NCI-H1694 treated with DMSO at 0.1 percent for 48 hours (cell line): ENCODE results near the gene GNG14.
"Not testable (repeated sequence)": the region's sequence is repeated elsewhere in the genome, so short reads cannot be mapped to it uniquely, and the experiment has no call there.

Experiments
- DNase-seq: peaks from one replicate; lab custom pipeline; 2025; lab: John Stamatoyannopoulos, UW

Gene GNG14

DNA sequence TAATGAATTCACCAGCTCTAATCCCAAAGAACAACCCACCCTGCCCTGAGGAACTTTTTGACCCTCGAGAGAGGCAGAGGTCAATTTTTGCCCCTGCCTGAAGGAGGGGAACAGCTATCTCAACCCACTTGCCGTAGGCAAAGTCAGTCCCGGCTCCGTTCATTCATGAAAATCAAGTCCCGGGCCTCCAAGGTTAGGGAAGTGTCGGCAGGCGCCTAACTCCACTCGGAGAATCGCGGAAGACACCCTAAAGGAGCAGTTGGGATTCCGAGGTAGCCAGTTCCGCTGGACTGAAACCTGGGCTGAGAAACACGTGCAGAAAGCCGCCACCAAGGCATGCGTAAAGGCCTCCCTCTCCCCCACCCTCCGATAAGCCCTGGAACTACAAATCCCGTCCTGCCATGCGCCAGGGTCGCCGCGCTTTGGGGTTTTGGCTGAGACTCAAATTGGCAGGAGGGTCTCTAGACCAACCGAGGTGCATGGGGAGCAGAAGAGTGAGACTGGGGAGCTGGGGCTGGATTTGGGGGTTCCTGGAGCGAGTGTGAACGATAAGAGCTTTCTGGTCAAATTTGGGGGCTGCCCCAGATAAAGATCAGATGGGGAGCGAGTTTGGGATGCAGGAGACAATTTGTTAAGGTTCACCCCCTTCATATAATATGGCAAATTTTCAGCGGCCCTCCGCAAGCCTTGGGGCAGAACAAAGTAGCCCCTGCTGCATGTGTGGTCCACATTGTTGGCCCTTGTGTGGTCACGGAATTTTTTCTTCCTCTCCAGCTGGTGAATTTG is 36.0 kb downstream of the GNG14 start, which contains the start of gene TNPO2:
Gene TNPO2, minus strand, starts transcription at position 292 of the 786 bp plus-strand sequence. CDS start 2,955 bp downstream, outside the sequence.
- DNase-seq, result peak; percentile 66

DNA sequence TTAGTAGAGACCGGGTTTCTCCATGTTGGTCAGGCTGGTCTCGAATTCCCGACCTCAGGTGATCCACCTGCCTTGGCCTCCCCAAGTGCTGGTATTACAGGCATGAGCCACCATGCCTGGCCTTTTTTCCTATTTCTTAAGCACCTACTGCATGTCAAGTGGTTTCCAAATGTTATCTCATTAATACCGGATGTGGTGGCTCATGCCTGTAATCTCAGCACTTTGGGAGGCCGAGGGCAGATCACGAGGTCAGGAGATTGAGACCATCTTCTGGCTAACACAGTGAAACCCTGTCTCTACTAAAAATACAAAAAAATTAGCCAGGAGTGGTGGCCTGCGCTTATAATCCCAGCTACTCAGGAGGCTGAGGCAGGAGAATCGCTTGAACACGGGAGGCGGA is 37.8 kb downstream of the GNG14 start:
- not testable (repeated sequence) for DNase-seq

DNA sequence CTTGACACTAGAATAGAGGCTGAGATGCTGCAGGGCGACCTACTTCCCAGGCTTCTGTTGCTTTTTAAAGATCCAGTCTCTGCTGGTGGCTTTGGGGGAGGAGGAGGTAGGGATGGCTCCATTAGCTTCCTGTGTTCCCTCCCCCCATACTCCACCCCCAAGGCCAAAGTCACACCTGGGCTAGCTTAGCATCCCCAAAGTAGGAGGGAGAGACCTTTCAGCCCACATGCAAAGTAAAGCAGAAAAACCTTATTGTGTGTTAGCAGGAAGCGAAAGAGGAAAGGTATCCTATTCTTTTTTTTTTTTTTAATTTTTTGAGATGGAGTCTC is 39.2 kb downstream of the GNG14 start:
- DNase-seq, result no peak

DNA sequence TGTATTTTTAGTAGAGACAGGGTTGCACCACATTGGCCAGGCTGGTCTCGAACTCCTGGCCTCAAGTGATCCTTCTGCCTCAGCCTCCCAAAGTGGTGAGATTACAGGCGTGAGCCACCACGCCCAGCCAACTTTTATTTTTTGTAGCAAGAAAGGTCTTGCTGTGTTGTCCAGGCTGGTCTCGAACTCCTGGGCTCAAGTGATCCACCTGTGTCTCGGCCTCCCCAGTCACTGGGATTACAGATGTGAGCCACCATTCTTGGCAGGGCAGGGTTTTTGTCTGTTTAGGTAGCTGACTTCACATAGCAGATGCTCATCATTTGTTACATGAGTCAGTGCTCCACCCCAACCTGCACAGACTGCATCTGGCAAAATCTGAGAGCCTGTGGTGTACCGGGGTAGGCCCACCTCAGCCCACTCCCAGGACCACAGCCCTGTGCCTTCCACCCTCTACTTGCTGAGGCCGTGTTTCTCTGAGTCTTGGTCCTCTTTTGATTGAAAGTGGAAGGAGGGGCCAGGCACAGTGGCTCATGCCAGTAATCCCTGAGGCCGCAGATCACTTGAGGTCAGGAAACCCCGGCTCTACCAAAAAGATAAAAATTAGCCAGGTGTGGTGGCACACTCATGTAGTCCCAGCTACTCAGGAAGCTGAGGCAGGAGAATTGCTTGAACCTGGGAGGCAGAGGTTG is 40.1 kb downstream of the GNG14 start:
- no peak for DNase-seq

DNA sequence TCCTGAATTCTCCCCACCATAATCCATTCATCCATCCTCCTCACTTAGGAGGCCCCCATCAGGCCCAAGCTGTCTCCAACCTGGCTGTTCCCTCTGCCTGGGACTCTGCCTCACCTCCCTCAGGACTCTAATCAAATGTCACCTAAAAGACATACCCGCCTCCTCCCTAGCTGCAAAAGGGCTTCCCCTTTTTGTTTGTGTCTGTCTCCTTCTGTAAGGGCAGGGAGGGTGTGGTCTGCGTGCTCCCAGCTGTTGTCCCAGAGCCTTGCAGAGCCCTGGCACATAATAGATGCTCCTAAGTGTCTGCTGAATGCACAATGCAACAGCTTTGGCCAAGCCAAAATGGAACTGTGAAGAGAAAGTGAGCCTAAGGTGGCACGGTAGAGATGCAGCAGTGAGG is 42.3 kb downstream of the GNG14 start:
- DNase-seq, result no peak

DNA sequence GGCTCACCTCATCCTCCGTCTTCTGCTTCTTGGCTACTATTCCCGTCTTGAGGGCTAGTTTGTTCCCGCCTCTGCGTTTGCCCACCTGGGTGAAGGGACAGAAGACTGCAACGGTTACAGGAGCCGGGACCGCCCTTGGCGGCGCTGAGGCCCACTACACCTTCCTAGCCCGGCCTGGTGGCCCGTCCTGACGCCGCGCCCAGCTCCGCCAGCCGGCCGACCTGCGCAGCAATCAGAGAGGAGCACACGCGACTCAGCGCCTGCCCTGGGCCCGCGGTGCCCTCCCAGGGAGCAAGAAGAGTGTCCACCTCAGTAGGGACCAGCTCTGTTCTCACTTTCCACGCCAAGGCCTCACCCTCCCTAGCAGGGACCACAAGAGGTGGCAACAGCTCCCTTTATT is 43.5 kb downstream of the GNG14 start:
- DNase-seq, result no peak

DNA sequence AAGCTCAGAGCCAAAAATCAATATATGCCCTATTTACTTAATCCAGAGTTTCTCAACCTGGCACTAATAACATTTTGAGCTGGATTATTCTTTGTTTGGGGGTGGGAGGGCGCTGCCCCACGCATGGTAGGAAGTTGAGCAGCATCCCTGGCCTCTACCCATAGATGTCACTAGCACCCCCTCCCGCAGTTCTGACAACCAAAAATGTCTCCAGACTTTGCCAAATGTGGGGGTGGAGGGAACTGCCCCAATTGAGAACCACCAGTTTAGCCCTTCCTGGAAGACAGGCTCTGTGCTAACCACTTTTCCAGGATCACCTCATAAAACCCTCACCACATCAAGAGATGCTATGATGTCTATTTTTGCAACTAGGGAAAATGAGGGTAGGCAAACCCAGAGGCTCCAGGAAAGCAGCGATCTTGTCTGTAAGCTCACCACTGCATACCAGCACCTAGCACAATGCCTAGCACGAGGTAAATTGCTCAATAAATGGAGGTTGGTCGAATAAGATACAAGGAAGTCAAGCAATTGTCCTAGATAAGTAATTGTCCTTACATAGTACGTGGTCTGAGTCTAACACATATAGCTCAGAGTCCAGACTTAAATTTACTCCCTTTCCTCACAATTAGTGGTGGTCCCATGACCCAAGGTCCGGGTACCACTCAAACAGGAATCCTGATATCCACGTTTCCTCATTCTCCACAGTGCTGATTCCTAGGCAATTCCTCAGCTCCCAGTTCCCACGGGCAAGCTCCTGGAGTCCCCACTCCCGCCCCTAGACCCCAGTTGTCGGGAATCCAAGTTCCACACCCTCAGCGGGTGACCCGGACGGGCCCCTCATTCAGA is 45.8 kb downstream of the GNG14 start:
- peak; percentile 9 for DNase-seq

DNA sequence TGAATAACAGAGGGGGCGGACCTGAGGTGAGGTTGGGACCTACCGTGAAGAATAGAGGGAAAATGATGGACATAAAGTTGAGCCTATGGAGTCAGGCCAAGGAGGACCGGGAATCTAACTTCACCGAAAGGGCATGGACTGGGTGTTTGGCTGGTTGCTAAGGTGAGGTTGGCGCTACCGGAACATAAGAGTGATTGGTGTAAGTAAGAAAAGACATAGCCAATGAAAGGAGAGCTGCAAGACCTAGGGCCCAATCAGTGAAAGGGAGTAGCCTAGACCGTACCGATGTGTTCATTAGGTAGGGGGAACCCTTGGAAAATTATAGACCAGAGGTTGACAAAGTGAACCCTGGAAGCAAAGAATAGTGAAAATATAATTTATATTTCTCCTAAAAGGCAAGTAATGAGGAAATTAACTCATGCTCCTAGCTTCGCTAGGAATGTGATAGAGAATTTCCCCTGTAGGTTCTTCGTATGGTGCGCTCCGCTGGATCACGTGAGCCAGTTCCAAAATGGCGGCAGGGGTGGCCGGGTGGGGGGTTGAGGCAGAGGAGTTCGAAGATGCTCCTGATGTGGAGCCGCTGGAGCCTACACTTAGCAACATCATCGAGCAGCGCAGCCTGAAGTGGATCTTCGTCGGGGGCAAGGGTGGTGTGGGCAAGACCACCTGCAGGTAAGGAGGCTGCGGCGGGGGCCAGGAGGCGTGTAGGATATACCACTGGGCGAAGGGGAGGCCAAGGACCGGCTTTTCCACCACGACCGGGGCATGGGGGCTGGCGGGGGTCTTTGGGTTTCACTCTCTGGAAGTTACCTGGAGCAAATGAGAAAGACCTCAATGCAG is 49.4 kb downstream of the GNG14 start, which contains the start of gene GET3:
Gene GET3, plus strand, starts transcription at position 503 of the 840 bp plus-strand sequence. Its CDS starts 9 bp downstream, at position 512.
- DNase-seq, result peak; percentile 98

DNA sequence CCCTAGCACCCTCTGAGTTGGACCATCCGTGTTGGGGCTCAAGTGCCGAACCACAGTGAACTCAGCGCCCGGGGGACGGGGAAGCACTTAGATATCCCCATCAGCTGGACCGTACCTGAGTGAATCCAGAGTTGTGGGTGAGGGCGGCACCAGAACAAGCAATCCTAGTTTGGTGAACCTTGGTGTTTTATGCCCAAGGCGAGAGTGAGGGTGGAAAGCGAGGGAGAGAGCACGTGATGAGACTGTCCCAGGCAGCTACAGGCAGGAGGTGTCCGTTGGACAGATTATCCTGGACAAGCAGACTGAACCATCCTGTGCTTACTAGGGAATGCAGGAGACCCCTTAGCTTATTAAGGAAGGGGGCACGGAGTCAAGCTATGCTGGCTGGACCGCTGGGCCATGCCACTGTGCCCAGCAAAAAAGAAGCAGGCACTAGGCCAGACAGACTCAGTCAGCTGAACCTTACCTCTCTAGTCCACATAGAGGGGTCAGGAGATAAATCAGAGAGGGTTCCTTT is 50.1 kb downstream of the GNG14 start:
- no peak for DNase-seq
